Suprapubic skin (tissue), 4 donors: ENCODE measurements around the gene UBE2N.

Source experiments
- CTCF ChIP-seq, 2 donors: fragments of 200-600 bp in 1 of 2; fragments of 450-650 bp in 1 of 2; sonication (generic) in 1 of 2; IDR thresholded peaks; one replicate each; pipeline ENCODE4 v1.5.1; 2016 to 2019; ENCODE audit warnings: antibody characterized with exemption in 2 of 2, mild to moderate bottlenecking in 1 of 2, moderate library complexity in 1 of 2
- EP300 ChIP-seq: sonication (generic); formaldehyde crosslinking; IDR thresholded peaks from one replicate; pipeline ENCODE4 v1.6.1; 2017; ENCODE audit warnings: antibody characterized with exemption
- POLR2A ChIP-seq, 2 donors: fragments of 450-650 bp; IDR thresholded peaks; one replicate each; pipeline ENCODE4 v1.6.1; 2017; ENCODE audit warnings: antibody characterized with exemption in 2 of 2, mild to moderate bottlenecking in 2 of 2, moderate library complexity in 2 of 2
- POLR2AphosphoS5 ChIP-seq, 3 donors: sonication (generic); formaldehyde crosslinking; IDR thresholded peaks; one replicate each; pipeline ENCODE4 v1.6.1; 2017; ENCODE audit warnings: antibody characterized with exemption in 3 of 3

- TF ChIP-seq CTCF (IDR thresholded peaks at IDR 0.05) (no peak), POLR2AphosphoS5 (IDR thresholded peaks at IDR 0.05) (no peak), POLR2A (IDR thresholded peaks at IDR 0.05) (no peak), EP300 (no peak)
These were observed 72.2 kb downstream of the UBE2N start for GRCh38 chr12:93369505-93369904.
